Stimulated activated CD8-positive, alpha-beta memory T cell treated with anti-CD3 and anti-CD28 coated beads, Interleukin-7, amount 100 ng/mL, for 1 hour (primary cell): ENCODE measurements around the gene NHS.
"Not testable (repeated sequence)": the region's sequence is repeated elsewhere in the genome, so short reads cannot be mapped to it uniquely, and the experiment has no call there.

ENCODE experiments used
- DNase-seq, 2 donors: peaks; one replicate each; pipeline ENCODE4 v3.0.0-alpha.2; 2020; ENCODE audit warnings: low read depth in 2 of 2

The NHS gene

DNA sequence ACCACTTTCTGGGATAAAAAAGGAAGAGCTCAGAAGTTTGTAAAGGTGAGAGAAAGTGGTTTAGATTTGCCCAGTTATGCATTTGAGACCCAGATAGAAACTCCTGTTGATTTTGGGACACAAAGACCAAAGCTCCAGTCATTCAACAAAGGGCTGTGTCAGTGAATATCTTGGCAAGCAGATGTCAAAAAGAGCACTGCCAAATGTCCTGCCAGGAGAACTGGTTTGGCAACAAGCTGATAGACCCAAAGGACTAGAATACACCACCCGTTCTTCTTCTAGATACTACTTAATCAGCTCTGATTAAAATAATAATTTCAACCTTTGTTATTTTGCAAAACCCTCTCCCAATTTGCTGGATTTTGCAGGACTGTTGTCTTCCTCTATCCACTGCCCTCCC lies 121.4 kb downstream of the NHS start:
- DNase-seq = no peak

DNA sequence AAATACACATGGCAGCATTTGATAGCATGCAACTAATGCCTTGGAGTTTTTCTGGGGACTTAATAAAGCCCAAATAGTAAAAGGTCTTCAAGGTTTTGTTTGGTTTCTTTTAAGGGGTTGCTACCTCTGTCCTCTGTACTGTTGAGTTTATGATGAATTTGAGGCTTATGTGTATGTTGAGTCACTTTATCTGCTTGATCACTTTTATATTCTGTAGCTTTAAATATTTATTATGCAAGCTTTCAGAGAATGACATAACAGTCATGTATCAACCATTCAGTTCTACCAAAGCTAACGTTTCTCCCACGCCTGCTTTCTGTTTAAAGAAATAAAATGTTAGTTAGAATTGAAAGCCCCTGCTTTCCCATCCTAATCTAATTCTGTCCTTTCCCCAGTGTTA lies 122.2 kb downstream of the NHS start:
- DNase-seq = no peak

DNA sequence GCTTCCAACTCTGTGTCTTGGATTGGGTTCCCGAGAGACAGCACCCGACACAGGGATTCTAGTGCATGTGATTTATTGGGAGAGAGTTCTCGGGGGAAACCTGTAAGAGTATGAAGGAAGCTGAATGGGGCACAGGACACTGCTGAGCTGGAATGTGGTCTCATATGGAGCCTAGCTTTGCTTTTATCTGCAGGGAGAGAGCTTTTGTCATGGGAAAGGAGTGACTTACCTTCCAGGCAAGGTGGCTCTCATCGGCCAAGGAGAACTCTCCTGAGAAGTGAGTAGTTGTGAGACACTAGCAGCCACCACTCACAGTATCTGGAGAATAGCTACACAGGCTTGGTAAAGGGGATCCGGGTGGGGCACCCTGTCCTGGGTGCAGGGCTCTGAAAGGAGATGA lies 124.5 kb downstream of the NHS start:
- DNase-seq = no peak

DNA sequence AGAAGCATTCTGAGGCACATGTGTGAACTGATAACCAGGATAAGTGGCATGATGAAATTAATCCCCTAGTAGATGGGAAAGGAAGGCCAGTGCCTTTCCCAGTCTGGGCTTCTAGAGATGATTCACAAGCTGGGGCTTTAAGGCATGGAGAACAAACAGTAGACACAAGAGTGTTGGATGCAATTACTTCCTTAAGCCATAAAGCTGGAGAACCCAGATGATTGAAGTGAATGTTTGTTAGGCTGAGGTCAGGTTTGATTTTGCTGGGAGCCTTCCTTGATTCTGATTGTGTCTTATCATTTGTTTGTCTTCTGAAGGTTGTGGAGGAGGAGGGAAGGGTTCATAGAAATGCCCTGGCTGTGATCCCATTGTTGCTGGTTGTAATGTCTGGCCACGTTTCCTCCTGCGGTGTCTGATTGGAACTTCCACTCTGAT lies 125.2 kb downstream of the NHS start:
- DNase-seq = no peak

DNA sequence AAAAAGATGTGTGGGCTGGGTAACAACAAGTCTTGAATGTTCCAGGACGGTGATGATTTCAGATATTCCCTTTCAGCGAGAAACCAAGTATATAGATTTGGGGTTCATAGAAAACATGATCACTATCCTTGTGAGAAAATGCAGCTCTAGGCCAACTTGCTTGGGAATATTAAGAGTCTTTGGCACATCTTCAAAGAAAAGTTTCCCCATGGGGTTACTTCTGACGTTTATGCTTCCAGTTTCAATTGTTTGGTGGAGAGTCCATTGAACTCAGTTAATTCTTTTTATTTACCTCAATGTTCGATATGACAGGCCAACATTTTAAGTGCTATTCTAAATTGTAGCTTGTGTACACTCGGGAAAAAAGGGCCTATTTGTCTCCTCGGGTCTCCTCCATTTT lies 126.7 kb downstream of the NHS start:
- no peak for DNase-seq

DNA sequence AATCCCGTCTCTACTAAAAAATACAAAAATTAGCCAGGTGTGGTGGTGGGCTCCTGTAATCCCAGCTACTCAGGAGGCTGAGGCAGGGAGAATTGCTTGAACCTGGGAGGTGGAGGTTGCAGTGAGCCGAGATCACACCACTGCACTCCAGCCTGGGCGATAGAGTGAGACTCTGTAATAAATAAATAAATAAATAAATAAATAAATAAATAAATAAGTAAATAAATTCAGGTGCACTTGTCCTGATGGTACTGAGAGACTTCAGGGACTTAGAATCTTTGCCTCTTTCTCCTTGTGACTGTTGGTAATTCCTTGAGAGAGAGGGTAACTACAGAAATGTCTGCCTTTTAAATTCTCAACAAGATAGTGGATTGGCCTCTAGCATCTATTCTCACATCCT lies 131.4 kb downstream of the NHS start:
- DNase-seq = not testable (repeated sequence)

DNA sequence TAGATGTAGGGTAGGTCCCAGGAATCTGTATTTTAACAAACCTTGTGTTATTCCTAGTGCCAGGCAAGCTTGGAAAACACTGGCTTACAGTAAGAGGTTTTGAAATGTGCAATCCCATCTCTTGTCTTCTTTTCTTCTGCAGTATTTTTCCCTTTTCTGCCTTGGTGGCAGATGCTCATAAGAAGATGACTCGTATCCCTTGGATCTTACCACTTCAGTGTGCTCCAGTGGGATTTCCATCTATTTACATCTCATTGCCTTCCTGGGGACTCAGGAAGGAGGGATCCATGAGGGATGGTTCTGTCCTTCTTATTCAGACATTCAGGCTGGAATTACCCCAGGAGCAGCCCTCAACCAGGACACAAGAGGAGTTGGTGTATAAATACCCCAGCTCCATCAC lies 136.6 kb downstream of the NHS start:
- no peak for DNase-seq

DNA sequence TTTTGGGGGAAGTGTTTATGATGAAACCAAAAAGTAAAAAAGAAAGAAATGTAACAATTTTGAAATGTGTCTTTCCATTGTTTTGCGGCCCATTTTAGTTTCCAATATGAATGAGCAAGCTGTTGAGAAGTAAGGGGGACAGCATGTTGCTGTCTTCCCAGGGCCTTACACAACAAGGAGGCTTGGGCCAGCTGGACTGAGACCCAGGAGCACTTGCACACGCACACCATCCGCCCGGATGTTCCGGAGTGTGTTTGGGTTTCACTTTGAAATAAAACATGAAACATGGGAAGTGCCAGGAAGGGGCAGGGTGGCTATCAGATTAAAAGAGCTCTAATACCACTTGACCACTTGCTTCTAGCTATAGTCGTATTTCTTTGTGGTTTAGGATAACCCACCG lies 144.4 kb downstream of the NHS start:
- no peak for DNase-seq

DNA sequence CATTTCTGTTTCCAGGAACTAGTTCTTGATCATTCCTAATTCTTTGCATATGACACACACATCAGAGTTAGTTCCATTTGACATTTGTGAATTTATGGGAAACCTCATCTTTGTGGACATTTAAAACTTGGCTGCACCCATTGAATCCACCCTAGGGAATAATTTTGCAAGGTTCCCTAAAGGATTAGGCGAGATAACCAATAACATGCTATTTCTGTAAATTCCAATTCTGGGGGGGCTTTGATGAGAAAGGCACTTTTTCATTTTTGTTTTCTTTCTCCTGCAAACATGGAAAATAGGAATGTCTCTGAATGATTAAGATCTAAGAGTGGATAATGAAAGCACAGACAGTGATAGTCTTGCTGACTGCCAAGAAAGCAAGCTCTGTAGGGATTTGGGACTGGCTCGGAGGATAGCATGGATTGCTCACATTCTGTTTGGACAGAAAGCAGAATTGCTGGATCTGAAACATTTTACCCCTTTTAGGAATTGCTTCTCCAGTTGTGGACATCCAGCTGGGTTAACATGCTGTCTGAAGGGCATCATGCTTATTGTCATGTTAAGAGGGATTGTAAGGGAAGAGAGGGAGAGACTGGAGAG lies 145.1 kb downstream of the NHS start:
- no peak for DNase-seq

DNA sequence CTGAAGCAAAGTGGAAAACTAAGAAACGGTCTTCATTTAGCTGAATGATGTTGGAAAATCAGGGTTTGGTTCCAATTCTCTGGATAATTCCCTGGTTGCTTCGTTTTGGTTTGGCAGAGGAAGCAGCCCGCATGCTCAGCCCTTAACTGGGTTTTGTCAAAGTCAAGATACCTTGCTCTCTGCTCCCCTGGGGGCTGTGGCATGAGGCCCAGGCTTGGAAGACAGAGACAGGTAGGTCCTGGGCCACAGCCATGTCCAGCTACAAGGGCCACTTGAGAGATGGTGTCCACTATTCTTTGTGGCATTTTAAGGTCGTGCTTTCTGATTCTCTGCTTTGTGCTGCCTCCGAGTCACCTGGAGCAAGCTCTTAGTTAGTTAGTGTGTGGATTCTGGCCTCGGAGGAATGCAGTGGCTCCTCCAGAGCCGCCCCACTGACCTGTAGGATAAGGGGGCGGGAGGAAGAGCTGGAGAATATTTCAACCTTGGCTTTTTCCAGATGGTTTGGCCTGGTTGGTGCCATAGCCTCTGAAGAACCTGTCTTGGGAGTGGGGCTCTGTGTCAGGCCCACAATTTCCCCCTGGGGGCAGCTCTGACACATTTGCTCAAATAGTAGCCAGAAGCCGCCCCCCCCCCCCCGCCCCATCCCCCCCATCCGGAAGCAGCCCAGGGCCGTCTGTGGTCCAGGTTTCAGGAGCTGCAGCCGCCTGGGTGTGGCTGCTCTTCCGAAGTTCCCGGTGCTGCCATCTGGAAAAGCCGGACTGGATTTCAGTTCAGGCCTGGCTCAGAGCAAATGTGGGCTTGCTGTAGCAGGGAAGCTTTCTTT lies 147.1 kb downstream of the NHS start:
- DNase-seq = no peak

DNA sequence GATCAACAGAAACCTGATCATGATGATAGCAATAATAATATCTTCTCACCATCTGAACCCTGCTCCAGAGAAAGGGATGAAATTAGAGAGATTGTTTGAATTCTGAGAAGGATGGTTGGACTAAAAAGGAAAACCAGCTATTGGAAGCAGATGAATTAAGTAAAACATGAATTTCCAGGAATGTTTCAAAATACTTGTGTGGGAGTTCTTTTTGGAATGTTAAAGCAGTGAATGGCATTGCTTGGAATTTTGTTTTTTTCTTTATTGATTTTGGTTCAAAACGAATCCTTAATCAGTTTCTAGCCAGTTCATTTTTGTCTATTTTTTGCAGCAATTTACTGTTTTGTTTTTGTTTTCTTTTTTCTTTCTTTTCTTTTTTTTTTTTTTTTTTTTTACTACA lies 150.3 kb downstream of the NHS start:
- no peak for DNase-seq

DNA sequence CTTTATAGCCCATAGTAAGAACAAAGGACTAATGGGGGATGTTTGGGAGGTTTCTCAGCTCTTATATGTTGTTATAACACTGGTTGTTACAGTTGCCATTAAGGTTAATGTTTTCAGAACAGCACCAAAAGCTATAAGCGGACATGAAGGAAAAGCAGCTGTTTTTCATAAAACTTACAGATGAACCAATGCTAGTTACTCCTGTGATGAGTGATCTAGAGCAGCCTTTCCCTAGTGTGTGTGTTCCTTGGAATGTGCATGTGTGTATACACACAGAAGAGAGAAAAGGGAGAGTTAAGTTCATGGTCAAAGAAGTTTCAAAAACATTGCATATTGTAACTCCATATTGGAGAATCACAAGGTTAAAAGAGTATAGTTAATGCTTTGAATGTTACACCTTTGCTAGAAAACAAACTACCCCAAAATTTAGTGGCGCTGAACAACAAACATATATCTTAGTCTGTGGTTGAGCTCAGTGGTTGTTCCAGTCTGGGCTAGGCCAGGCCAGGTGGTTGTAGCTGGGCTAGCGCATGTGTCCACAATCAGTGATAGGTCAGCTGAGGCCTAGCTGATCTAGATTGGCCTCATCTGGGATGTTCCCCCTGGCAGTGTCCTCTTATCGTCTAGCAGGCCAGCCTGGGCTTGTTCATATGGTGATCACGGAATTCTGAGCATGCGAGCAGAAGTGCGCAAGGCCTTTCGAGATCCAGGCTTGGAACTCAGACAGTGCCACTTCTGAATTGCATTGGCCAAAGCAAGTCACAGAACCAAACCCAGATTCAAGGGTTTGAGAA lies 151.0 kb downstream of the NHS start:
- no peak for DNase-seq

DNA sequence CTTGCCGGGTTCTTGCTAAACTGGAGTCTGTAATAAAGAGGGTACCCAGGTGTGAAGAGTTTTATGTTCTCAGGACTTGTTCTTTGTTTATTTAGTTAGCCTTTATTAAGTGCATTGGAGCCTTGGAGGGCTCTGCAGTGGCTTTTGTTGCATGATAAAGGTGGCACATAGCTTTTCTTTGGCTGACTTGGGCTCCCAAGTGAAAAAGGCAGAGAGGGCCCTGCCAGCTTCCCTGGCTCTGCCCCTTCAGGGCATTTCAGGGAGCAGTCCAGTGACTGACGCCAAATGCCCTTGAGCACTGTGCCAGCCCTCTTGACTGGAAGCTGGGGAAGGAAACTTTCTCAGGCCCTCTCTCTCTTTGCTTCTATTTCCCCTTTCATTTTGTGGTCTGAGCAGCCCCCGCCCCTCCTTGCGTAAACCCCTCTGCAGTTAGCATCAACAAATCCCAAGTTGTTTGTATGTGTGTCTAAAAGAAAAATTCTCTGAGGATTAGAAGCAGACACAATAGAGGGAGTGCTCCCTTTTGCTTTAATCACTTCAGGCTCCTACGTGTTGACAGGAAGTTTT lies 152.2 kb downstream of the NHS start:
- no peak for DNase-seq

DNA sequence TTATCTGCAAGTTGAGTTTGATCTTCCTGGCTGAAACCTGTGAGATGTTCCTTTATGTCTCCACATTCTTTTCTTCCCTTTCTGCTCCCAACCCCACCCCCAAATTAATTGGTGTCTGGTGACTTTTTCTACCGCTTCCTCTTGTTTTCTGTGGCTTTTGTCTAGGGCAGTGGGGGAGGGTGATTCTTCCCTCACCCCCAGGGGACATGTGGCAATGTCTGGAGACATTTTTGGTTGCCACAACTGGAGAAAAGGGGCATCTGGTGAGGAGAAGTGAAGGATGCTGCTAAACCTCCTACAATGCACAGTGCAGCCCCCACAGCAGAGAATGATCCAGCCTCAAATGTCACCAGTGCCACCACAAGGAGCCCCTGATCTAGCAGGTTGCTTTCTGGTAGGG lies 152.9 kb downstream of the NHS start:
- DNase-seq = no peak

DNA sequence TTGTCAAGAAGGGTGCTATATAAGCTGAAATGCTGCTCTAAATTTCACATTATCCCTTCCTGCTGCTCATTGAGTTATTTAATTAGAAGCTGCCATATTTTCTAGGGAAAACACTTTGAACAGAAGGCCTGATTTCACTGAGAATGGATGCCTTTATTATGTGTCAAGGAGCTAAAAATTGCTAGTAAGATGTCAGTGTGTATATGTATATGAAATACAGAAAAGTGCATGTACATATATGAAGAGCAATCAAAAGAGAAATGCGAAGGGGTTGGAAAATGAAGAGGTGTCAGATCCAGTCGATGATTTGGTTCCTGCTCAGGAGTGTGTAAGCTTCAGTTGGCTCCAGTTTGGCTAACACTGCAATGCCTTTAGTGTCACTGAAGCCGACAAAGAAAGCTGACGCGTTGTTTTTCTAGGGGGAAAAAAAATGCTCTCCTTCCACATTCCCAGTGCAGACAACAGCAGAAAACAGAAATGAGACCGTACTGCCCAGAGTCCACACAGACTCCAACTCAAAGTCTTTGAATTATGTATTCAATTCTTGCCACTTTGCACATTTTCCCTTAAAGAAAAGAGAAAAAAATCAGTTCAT lies 154.2 kb downstream of the NHS start:
- no peak for DNase-seq

DNA sequence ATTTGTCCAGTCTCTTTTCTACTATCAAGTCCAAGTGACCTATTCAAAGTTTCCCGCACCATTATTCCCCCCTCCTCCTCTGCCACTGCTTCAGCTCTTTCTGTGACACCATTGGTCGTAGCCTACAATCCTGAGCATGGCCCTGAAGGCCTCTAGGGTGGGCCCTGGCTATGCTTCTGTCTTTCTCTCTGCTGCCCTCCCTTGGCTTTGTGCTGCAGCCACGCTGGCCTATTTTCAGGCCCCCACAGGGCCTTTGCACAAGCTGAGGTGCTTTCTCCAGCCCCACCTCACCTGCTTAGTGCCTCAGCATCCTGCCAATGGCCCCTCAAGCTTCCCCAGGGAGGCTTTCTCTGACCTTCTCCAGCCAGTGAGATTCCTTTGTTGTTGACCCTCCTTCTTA lies 156.5 kb downstream of the NHS start:
- DNase-seq = no peak

DNA sequence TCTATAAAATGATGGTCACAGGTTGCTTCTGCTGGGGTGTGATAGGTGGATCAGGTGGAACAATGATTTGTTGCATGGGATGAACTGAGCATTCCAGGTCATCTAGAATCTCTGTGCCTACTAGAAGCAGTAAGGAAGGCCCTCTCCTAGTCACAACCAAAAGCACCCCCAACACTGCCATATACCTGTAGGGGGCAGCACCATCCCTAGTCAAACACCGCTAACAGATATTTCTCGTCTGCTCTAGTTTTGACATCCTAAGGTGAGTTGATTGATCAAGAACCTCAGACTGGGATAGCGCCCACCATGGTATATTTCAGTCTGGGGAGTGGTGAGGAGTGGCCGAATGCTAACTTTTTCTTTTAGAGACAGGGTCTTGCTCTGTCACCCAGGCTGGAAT lies 160.2 kb downstream of the NHS start:
- DNase-seq = no peak

DNA sequence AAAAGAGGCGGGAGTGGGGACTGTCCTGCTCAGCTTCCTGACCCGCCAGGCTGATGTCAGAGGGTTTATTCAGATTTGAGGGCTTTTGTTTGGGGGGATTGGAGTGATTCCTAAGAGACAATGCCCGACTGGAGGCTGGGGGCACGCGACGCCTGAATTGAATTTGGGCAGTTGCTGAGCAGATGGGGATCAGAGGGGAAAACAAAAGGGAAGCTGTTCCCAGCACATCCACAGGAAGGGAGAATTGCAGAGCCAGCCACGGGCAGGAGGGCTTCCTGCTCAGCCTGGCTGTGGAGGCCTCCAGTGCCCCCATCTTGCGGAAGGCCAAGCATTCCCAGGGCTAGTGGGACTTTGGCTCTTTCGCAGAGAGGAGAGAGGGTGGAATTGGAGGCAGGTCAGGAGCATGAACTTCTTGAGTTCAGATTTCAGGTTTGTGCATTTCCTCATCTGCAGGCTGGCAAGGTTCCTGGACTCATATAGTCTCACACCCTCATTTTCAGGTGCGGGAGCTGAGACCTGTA lies 162.8 kb downstream of the NHS start:
- DNase-seq = no peak

DNA sequence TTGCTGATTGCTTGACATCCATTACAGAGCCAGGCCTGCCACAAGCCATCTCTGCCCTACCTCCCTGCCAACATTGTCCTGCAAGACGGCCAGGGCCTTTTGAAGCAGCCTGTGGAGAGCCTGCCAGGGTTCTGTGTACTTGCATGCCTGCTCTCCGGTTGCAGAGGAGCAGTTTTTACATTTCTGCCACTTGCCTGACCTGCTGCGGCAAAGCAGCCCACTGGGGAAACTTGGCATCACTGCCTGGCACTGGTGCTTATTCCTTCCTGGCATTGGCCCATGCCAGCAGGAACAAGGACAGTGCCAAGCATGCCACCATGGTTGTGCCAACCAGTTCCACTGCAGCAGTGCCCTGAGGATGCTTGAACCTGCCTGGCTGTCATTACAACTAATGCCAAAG lies 167.1 kb downstream of the NHS start:
- no peak for DNase-seq

DNA sequence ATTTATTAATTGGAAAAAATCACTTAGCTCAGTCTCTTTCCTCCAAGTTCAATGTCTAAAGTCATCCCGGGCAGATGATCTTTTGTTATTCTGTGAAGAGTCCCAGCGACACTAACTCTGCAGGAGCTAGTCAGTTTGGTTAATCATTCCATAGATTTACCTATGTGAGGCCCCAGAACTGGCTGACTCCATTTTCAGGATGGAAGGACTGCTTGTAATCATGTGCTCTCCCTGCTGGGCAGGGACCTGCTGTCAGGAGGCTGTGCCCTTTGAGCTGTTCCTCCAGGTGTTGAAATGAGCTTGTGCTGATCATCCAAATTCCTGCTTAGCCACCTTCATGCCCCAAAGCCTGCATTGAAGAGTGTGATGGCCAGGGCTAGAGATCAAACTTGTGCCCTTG lies 169.8 kb downstream of the NHS start:
- DNase-seq = no peak

DNA sequence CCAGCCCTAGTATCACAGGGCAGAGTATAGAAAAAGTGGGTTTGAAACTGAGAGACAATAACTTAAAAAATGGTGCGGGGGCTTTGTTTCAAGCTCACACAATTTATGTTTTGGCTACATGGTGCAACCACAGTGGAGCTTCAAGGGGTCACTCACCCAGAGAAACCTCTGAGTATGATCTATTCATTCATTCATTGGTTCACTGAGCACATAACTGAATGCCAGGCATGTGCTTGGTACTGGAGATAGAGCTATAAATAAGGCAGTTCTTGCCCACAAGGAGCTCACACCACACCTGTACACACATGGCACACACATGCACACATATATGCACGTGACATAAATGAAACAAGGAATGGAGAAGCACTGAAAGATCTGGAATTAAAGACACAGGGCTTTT lies 171.4 kb downstream of the NHS start:
- DNase-seq = no peak

DNA sequence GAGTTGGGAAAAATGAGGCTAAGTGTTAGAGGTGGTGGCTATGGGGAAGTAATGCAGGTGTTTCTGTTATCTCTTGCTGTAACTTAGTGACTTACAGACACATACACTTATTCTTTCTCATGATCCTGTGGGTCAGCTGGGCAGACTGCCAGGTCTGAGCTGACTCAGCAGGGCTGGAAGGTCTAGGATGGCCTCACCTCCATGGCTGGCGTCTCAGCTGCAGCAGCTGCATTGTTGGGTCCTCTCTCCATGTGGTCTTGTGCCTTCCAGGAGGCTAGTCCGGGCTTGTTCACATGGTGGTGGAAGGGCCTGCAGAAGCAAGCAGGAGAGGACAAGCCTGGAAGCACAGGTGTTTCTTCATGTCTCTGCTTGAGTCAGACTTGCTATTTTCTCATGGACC lies 172.7 kb downstream of the NHS start:
- DNase-seq = no peak
